Stimulated activated memory B cell treated with anti-CD40 and anti-IgM and Interleukin-4, amounts not matched to agents 10 μg/mL and 1 μg/mL and 100 μg/mL, for 72 hours (primary cell): ENCODE data around the gene CMKLR1.

Experiments used
- ATAC-seq: fragments of 150-1000 bp; cut with Tn5 transposase; 2 replicates; pipeline ENCODE4 v1.10.0; 2021
- H3K27ac Mint-ChIP-seq: one replicate; pipeline ENCODE4 v1.8.0; 2022; ENCODE audit warnings: mild to moderate bottlenecking, mixed read lengths
- H3K27me3 Mint-ChIP-seq: one replicate; pipeline ENCODE4 v1.8.0; 2022; ENCODE audit warnings: mixed read lengths
- H3K36me3 Mint-ChIP-seq: one replicate; pipeline ENCODE4 v1.8.0; 2022; ENCODE audit warnings: mixed read lengths
- H3K4me1 Mint-ChIP-seq: one replicate; pipeline ENCODE4 v1.8.0; 2022; ENCODE audit warnings: mixed read lengths
- H3K4me3 Mint-ChIP-seq: one replicate; pipeline ENCODE4 v1.8.0; 2022; ENCODE audit warnings: mild to moderate bottlenecking, moderate library complexity, mixed read lengths
- H3K9me3 Mint-ChIP-seq: one replicate; pipeline ENCODE4 v1.8.0; 2022; ENCODE audit warnings: mixed read lengths

Gene CMKLR1, protein sequence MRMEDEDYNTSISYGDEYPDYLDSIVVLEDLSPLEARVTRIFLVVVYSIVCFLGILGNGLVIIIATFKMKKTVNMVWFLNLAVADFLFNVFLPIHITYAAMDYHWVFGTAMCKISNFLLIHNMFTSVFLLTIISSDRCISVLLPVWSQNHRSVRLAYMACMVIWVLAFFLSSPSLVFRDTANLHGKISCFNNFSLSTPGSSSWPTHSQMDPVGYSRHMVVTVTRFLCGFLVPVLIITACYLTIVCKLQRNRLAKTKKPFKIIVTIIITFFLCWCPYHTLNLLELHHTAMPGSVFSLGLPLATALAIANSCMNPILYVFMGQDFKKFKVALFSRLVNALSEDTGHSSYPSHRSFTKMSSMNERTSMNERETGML

DNA sequence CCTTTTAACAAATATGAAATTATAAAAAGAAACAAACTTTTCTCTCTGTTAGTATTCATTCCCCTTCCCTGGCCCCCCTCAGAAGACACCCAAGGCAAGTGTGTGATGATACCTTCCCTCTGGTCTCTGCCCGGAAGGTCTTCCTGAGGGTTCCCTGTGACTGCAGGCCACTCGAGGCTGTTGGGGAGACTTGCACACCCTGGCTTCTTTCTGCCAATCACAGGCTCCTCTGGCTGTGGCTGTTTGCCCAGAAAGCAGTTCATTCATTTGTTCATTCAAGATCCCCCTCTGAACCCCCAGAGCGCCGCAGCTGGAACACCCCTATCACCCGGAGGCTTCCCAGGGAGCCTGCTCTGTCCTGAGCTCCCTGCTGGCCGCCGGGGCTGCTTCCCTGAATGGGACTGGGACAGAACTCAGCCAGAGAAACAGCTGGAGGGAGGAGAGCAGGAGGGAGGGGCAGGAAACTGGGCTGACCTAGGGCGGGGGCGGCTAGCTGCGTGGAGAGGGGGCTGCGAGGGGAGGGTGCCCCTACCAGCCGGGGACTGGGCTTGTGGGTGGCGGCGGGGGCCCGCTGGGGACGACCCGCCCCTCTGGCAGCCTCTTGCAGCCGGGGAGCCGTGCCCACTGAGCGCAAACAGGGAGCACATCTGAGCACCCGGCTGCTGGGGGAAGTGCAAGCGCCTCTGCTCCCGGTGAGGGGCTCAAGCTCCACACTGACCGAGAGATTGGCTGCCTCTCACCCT is at the start of gene CMKLR1:
Gene CMKLR1 (minus strand): TSS at position 397 of the 743 bp plus-strand sequence. CDS start 45,720 bp downstream, outside the sequence.
- no peaks in the 10 kb centered on the region for H3K36me3 Mint-ChIP-seq
- no peak within 1 kb of the TSS for H3K27ac Mint-ChIP-seq
- no peaks in the 10 kb centered on the region for H3K9me3 Mint-ChIP-seq
- H3K27me3 Mint-ChIP-seq, result peaks cover 63% of the 10 kb centered on the region
- ATAC-seq, result no peak
- no peak within 1 kb of the TSS for H3K4me3 Mint-ChIP-seq
- peaks cover 4% of the 10 kb centered on the region for H3K4me1 Mint-ChIP-seq

DNA sequence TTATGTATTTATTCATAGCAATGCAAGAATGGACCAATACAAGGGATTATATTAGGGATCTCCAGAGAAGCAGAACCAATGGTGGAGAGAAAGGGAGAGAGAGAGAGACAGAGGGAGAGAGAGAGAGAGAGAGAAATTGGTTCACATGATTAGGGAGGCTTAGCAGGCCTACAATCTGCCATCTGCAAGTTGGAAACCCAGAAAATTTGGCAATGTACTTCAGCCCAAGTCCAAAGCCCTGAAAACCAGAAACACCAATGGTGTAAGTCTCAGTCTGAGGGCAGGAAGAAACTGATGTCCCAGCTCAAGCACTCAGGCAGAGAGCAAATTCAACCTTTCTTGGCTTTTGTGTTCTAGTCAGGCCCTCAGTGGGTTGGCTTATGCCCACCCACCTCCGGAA is 48.7 kb upstream of the CMKLR1 start:
- H3K9me3 Mint-ChIP-seq, result peaks cover 7% of the 10 kb centered on the region
- no peak overlapping the region for H3K4me3 Mint-ChIP-seq
- H3K4me1 Mint-ChIP-seq, result no peaks in the 10 kb centered on the region
- no peak for ATAC-seq
- H3K27me3 Mint-ChIP-seq, result peaks cover 19% of the 10 kb centered on the region
- no peak overlapping the region for H3K27ac Mint-ChIP-seq
- H3K36me3 Mint-ChIP-seq, result no peaks in the 10 kb centered on the region

DNA sequence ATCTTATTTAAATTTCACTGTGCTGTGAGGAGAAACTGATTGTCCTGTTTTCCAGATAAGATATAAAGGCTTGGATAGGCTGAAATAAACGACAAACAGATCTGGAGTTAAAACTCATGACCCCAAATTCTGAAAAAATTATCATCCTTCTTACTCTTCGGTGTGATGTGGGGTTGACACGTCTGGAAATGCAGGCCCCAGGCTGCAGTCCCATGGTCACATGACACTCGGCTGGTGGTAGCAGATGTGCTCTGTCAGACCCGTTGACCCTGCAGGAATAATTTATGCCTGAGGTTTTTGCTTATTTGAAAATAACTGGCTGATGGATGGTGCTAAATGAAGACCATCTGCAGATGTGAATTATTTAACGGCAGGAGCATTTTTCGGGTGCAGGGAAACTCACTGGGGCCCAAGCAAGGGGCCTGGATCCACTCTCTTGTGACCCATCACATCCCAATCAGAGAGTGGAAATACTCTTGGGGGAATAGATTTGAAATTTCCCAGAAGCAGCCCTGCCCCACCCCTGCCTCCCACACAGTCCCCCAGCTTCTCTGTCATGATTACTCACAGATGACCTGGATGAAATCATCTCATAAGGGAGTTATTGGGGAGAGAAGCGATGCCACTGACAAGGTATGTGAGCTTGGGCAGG is 47.7 kb upstream of the CMKLR1 start:
- Mint-ChIP-seq H3K4me3 (no peak overlapping the region), H3K36me3 (no peaks in the 10 kb centered on the region), H3K4me1 (no peaks in the 10 kb centered on the region), H3K27me3 (peaks cover 19% of the 10 kb centered on the region), H3K9me3 (peaks cover 7% of the 10 kb centered on the region), H3K27ac (no peak overlapping the region)
- ATAC-seq, result no peak

DNA sequence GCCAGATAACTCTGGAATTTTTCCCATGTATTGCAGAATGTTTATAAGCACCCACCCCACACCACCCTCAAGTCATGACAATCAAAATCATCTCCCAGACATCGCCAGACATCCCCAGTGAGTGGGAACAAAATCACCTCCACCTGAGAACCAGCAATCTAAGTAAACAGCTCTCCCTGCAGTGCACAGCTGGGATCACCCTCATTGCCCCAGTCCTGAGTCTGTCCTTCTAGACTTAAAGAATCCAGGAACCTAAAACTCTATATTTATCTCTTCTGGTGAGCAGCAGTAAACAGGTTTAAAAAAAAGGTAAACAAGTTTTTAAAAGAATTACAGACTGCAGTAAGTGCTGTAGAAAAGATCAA is 43.3 kb upstream of the CMKLR1 start:
- Mint-ChIP-seq H3K4me1 (no peaks in the 10 kb centered on the region), H3K4me3 (no peak overlapping the region), H3K36me3 (no peaks in the 10 kb centered on the region), H3K9me3 (peaks cover 16% of the 10 kb centered on the region), H3K27ac (no peak overlapping the region), H3K27me3 (peaks cover 34% of the 10 kb centered on the region)
- ATAC-seq, result no peak

DNA sequence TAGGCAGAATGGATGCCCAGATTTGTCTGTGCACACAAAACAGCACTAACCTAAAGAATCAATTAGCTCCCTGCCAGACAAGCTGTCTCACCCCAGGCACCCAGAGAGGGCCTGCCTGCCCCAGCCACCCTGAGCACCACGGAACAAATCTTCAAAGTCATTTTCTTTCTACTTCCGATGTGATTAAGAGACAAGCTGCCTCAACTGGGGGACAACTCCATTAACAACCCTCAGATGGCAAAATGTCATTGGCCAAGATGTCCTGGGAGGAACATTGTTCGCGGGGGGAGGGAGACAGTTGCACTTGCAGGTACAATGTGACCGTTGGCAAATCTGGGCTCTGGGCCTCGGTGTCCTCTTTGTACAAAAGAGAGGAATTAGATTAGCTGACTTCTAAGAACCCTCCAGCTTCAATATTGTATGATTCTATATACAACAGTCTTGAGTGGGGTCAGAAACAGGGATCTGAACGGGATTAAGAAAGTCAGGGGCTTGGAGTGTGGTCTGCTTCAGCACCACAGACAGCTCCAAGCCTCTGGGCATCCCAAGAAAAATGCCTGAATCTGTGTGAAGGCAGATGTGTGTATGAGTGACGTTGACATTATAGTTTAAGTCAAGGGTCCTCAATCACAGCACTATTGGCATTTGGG is 42.8 kb upstream of the CMKLR1 start:
- Mint-ChIP-seq H3K9me3 (peaks cover 19% of the 10 kb centered on the region), H3K4me3 (no peak overlapping the region), H3K4me1 (no peaks in the 10 kb centered on the region), H3K27me3 (peaks cover 38% of the 10 kb centered on the region), H3K27ac (no peak overlapping the region), H3K36me3 (no peaks in the 10 kb centered on the region)
- no peak for ATAC-seq

DNA sequence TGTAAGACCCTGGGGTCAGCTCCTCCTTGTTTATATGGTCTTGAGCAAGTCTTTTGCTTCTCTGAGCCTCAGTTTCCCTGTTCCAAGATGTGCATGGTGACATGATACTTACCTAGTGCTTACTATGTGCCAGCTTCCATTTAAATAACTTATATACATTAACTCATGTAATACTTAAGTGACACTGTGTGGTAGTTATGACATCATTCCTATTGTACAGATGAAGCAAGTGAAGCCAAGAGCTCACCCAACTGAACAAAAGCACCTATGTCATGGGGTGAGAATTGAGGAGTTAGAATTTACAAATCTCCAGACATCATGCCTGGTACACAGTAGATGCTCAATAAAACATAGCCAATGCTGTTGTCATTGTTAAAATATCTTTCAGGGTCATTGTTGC is 41.3 kb upstream of the CMKLR1 start:
- no peak overlapping the region for H3K4me3 Mint-ChIP-seq
- ATAC-seq, result no peak
- H3K36me3 Mint-ChIP-seq, result no peaks in the 10 kb centered on the region
- no peak overlapping the region for H3K27ac Mint-ChIP-seq
- H3K27me3 Mint-ChIP-seq, result peaks cover 23% of the 10 kb centered on the region
- peaks cover 26% of the 10 kb centered on the region for H3K9me3 Mint-ChIP-seq
- H3K4me1 Mint-ChIP-seq, result no peaks in the 10 kb centered on the region

DNA sequence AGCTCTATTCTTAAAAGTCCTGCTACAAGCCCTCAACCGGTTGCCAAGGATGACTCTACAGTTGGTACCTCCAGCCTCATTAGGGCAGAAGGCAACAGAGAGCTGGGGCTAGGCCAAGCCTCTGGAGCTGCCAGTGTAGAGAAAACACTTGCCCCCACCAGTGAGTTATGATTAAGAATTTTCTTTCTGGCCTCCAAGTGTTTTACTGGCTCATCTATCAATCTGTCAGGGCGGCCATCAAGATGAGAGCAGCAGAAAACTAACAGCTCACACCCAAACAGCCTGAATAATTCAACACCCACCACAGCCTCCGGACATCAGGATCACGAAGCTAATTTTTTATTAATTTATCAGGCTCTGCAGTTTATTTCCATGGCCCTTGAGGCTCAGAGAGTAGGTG is 40.7 kb upstream of the CMKLR1 start:
- Mint-ChIP-seq H3K4me3 (no peak overlapping the region), H3K4me1 (no peaks in the 10 kb centered on the region), H3K27ac (no peak overlapping the region), H3K9me3 (peaks cover 23% of the 10 kb centered on the region), H3K27me3 (peaks cover 19% of the 10 kb centered on the region), H3K36me3 (no peaks in the 10 kb centered on the region)
- ATAC-seq, result no peak

DNA sequence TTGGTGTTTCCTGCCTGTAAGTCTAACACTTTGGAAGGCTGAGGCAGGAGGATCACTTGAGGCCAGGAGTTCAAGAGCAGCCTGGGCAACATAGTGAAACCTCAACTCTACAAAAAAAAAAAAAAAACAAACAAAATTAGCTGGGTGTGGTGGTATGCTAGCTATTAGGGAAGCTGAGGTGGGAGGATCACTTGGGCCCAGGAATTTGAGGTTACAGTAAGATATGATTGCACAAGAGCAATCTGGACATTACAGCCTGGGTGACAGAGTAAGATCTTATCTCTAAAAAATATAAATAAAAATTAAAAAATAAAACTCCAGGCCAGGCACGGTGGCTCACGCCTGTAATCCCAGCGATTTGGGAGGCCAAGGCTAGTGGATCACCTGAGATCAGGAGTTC is 39.8 kb upstream of the CMKLR1 start:
- Mint-ChIP-seq H3K9me3 (peaks cover 26% of the 10 kb centered on the region), H3K27me3 (peaks cover 19% of the 10 kb centered on the region), H3K27ac (no peak overlapping the region), H3K4me1 (no peaks in the 10 kb centered on the region), H3K4me3 (no peak overlapping the region), H3K36me3 (no peaks in the 10 kb centered on the region)
- ATAC-seq, result no peak

DNA sequence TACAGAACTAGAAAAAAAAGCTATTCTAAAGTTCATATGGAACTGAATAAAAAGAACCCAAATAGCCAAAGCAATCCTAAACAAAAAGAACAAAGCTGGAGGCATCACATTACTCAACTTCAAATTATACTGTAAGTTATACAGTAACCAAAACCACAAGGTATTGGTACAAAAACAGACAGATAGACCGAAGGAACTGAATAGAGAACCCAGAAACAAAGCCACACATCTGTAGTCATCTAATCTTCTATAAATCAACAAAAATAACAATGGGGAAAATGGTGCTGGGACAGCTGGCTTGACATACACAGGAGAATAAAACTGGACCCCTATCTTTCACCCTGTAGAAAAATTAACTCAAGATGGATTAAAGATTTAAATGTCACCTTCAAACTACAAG is 38.1 kb upstream of the CMKLR1 start:
- Mint-ChIP-seq H3K4me1 (no peaks in the 10 kb centered on the region), H3K27me3 (peaks cover 22% of the 10 kb centered on the region), H3K36me3 (no peaks in the 10 kb centered on the region), H3K27ac (no peak overlapping the region), H3K9me3 (peaks cover 37% of the 10 kb centered on the region), H3K4me3 (no peak overlapping the region)
- no peak for ATAC-seq

DNA sequence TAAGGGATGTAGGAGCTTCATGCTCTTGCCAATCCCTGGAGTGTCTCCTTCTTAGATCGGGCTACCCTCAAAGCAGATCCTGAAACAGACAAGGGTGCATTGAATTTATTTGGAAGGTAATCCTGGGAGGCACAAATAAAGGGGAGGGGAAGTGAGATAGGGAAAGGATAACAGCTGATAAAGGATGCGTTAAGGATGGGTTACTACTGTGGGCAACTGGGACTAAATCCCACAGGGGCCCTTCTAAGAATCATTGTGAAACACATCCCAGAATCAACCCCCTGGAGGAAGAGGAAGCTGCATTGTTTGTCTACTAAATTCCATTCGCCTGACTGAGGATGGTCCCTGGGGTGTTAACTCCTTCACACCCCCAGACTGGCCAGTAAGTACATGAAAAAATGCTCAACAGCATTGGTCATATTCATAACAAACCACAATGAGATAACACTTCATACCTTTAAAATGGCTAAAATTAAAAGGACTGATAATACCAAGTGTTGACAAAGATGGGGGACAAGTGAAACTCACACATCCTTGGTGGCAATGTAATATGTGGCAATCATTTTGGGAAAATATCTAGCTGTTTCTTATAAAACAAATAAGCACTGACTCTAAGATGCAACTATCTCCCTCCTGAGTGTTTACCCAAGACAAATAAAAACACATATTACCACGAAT is 37.0 kb upstream of the CMKLR1 start:
- H3K36me3 Mint-ChIP-seq, result no peaks in the 10 kb centered on the region
- no peak for ATAC-seq
- no peak overlapping the region for H3K4me3 Mint-ChIP-seq
- H3K4me1 Mint-ChIP-seq, result no peaks in the 10 kb centered on the region
- peaks cover 33% of the 10 kb centered on the region for H3K27me3 Mint-ChIP-seq
- H3K9me3 Mint-ChIP-seq, result peaks cover 39% of the 10 kb centered on the region
- no peak overlapping the region for H3K27ac Mint-ChIP-seq

DNA sequence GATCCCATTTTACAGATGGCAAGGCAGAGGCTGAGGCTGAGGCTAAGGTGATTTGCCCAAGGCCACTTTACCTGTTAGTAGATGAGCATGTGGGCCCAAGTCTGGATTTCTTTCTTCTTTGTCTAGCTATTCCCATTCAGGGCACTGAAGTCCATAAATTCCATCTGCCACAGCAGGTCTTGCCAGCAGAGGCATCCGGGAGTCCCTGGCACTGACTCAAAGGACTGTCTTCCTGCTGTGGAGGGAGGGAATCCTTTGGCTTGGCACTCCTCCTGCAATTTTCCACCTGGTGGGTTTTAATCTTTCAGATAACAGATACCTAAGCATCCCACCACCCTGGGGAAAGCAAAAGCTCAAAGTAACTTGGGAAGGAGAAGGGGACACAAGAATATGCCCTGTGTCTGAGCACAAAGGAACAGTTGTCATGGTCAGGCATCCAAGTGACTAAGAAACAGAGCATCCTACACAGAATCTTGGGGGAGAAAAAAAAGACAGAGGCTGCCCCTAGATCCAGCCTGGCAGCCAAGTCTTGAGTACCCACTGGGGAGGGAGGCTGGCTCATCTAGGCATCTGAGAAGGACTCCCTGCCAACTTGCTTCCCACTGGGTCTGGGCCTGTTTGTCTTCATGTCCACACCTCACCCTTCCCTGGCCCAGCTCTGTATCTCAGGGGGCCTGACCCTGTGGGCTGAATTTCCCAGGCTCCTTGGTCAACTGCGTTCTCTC is 35.6 kb upstream of the CMKLR1 start:
- H3K27ac Mint-ChIP-seq, result no peak overlapping the region
- no peak overlapping the region for H3K4me3 Mint-ChIP-seq
- no peaks in the 10 kb centered on the region for H3K36me3 Mint-ChIP-seq
- peaks cover 39% of the 10 kb centered on the region for H3K9me3 Mint-ChIP-seq
- ATAC-seq, result no peak
- H3K27me3 Mint-ChIP-seq, result peaks cover 33% of the 10 kb centered on the region
- no peaks in the 10 kb centered on the region for H3K4me1 Mint-ChIP-seq

DNA sequence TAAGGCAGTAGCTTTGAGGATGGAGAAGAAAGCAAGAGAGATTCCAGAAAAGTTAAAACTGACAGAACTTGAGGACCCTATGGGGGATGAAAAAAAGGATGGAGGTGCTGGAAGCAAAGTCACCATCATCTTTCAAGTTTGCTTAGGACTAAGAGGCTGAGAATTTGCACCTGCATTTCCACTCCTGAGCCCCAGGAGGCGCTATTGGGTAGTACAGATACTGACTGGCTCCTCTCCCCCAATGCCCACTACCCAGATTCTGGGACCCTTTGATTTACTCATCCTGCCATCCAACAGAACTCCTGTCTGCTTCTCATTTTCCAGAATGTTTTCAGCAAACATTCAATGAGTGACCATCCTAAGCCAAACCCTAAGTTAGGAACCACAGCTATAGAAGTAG is 34.0 kb upstream of the CMKLR1 start:
- Mint-ChIP-seq H3K4me3 (no peak overlapping the region), H3K9me3 (peaks cover 36% of the 10 kb centered on the region), H3K4me1 (no peaks in the 10 kb centered on the region), H3K27ac (no peak overlapping the region), H3K27me3 (peaks cover 25% of the 10 kb centered on the region), H3K36me3 (no peaks in the 10 kb centered on the region)
- ATAC-seq, result no peak

DNA sequence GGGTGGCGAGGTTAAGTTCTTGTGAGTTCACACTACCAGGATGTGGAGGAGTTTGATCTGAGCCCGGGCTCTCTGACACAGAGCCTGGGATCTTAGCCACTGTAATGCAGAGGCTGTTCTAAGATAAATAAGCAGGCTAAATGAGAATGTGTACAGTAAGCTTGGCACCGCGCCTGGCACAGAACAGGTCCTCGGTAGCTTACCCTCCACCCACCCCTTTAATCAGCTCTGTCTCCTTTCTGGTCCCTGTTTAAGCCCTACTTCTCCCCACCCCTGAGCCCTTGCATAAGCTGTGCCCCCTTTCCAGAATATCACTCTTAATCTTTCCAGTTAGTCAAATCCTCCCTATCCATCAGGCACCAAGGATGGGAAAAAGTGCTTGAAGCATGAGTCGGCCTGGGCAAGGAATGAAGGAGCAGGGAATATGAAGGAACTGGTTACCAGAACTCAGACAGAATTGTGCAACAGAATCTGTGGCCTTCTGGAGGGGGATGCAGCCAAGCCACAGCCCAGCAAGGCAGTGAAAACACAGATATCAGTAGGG is 32.8 kb upstream of the CMKLR1 start:
- H3K4me1 Mint-ChIP-seq, result no peaks in the 10 kb centered on the region
- no peak overlapping the region for H3K27ac Mint-ChIP-seq
- no peak overlapping the region for H3K4me3 Mint-ChIP-seq
- peaks cover 14% of the 10 kb centered on the region for H3K27me3 Mint-ChIP-seq
- no peak for ATAC-seq
- no peaks in the 10 kb centered on the region for H3K36me3 Mint-ChIP-seq
- peaks cover 28% of the 10 kb centered on the region for H3K9me3 Mint-ChIP-seq

DNA sequence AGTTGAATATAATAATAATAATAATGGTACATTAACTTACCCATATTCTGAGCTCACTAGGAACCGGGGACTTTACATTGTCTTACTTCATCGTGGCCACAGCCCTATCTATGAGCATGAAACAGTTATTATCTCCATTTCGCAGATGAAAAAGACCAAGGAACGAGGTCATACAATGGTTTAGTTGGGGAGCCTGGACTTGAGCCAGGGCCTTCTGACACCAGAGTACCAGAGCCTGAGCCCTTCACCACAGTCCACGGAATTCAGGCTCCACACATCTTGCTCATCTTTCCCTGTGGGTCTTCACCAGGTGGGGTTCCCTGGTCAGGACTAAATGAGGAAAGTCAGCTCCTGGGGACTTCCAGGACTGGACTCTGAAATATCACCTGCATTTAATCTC is 31.3 kb upstream of the CMKLR1 start:
- peaks cover 18% of the 10 kb centered on the region for H3K9me3 Mint-ChIP-seq
- no peaks in the 10 kb centered on the region for H3K36me3 Mint-ChIP-seq
- no peak overlapping the region for H3K4me3 Mint-ChIP-seq
- no peak for ATAC-seq
- no peaks in the 10 kb centered on the region for H3K4me1 Mint-ChIP-seq
- no peak overlapping the region for H3K27ac Mint-ChIP-seq
- peaks cover 14% of the 10 kb centered on the region for H3K27me3 Mint-ChIP-seq
